ENCODE data around the gene ITGA3.

The ITGA3 gene

DNA sequence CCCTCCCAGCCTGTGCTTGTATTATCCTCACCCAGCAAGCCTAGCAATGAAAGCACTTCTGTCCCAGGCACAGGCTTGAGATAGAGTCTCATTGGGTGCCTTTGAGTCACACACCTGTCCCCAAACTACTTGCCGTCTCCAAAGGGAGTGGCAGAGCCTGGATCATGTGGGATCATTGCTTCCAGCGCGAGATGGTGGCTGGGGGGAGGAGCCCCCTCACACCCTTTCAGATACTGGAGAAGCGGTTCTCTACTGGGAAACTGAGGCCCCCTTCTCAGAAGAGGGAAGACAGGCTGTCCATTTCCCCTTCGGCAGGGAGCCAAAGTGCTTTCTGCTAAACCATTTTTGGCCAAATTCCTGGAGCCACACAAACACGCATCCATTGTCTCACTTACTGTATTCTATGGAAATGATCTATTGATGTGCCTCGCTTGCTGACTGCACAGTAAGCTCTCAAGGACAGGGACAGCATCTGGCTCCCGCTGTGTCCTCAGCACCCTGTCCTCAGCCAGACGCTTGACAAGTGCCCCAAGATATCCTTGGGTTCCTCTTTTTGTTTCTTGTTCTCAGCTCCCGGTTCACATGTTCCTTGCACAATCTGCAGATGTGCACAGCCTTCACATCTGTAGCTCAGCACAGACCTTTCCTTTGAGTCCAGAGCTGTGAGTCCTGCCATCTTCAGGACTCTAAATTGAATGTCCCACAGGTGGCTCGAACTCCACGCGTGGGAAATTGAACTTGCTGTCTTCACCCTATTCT is 34.9 kb upstream of the ITGA3 start:
- Histone ChIP-seq H3K4me2 (ENCODE audit: low read depth, low read length, poor library complexity, severe bottlenecking) (no peak overlapping the region), H3K4me3 (ENCODE audit: low read length, poor library complexity, severe bottlenecking) (no peak overlapping the region), H3K27me3 (ENCODE audit: insufficient read depth, low read length, poor library complexity, severe bottlenecking) (no peaks in the 10 kb centered on the region), H3F3A (ENCODE audit: low read depth) (peaks cover 14% of the 10 kb centered on the region), H3K4me1 (ENCODE audit: insufficient read depth, low read length, poor library complexity, severe bottlenecking) (no peaks in the 10 kb centered on the region), H4K20me1 (ENCODE audit: insufficient read depth, low read length, poor library complexity, severe bottlenecking) (no peaks in the 10 kb centered on the region), H3K9me2 (replicated peaks; ENCODE audit: low read depth, low read length) (no peaks in the 10 kb centered on the region), H3K36me3 (ENCODE audit: insufficient read depth, low read length) (no peaks in the 10 kb centered on the region), H3K9me3 (ENCODE audit: insufficient read depth, low read depth, low read length) (no peaks in the 10 kb centered on the region), H2AFZ (ENCODE audit: low read length) (no peak overlapping the region), H3K9ac (ENCODE audit: low read depth, low read length, poor library complexity, severe bottlenecking) (no peak overlapping the region), H3K79me2 (ENCODE audit: insufficient read depth, low read length) (no peaks in the 10 kb centered on the region)
- TF ChIP-seq EZH2phosphoT487 (IDR thresholded peaks at IDR 0.05; ENCODE audit: borderline replicate concordance): no peak
- no peak for TF ChIP-seq CTCF (conservative IDR thresholded peaks at IDR 0.05; ENCODE audit: low read length)

- no peaks in the 10 kb centered on the region for H3K9me2 ChIP-seq (replicated peaks; ENCODE audit: low read depth, low read length)
- no peaks in the 10 kb centered on the region for H3K27me3 ChIP-seq (ENCODE audit: insufficient read depth, low read length, poor library complexity, severe bottlenecking)
- no peak overlapping the region for H3K4me2 ChIP-seq (ENCODE audit: low read depth, low read length, poor library complexity, severe bottlenecking)
- no peaks in the 10 kb centered on the region for H3K36me3 ChIP-seq (ENCODE audit: insufficient read depth, low read length)
- TF ChIP-seq EZH2phosphoT487 (IDR thresholded peaks at IDR 0.05; ENCODE audit: borderline replicate concordance) (no peak), CTCF (conservative IDR thresholded peaks at IDR 0.05; ENCODE audit: low read length) (no peak)
- H3K9me3 ChIP-seq (ENCODE audit: insufficient read depth, low read depth, low read length): no peaks in the 10 kb centered on the region
- no peak overlapping the region for H3K9ac ChIP-seq (ENCODE audit: low read depth, low read length, poor library complexity, severe bottlenecking)
- no peaks in the 10 kb centered on the region for H4K20me1 ChIP-seq (ENCODE audit: insufficient read depth, low read length, poor library complexity, severe bottlenecking)
- no peak overlapping the region for H2AFZ ChIP-seq (ENCODE audit: low read length)
- H3F3A ChIP-seq (ENCODE audit: low read depth): peaks cover 14% of the 10 kb centered on the region
- H3K79me2 ChIP-seq (ENCODE audit: insufficient read depth, low read length): no peaks in the 10 kb centered on the region
- H3K4me3 ChIP-seq (ENCODE audit: low read length, poor library complexity, severe bottlenecking): no peak overlapping the region
- H3K4me1 ChIP-seq (ENCODE audit: insufficient read depth, low read length, poor library complexity, severe bottlenecking): no peaks in the 10 kb centered on the region
Measured at GRCh38 chr17:50021681-50022370, 34.1 kb upstream of the ITGA3 start.

- Histone ChIP-seq H3K9ac (ENCODE audit: low read depth, low read length, poor library complexity, severe bottlenecking) (no peak overlapping the region), H3K4me1 (ENCODE audit: insufficient read depth, low read length, poor library complexity, severe bottlenecking) (peaks cover 7% of the 10 kb centered on the region), H3K36me3 (ENCODE audit: insufficient read depth, low read length) (no peaks in the 10 kb centered on the region), H4K20me1 (ENCODE audit: insufficient read depth, low read length, poor library complexity, severe bottlenecking) (no peaks in the 10 kb centered on the region), H3K27me3 (ENCODE audit: insufficient read depth, low read length, poor library complexity, severe bottlenecking) (no peaks in the 10 kb centered on the region), H3K79me2 (ENCODE audit: insufficient read depth, low read length) (no peaks in the 10 kb centered on the region), H3K4me3 (ENCODE audit: low read length, poor library complexity, severe bottlenecking) (no peak overlapping the region), H3K9me3 (ENCODE audit: insufficient read depth, low read depth, low read length) (no peaks in the 10 kb centered on the region), H2AFZ (ENCODE audit: low read length) (no peak overlapping the region), H3K4me2 (ENCODE audit: low read depth, low read length, poor library complexity, severe bottlenecking) (no peak overlapping the region), H3F3A (ENCODE audit: low read depth) (peaks cover 14% of the 10 kb centered on the region), H3K9me2 (replicated peaks; ENCODE audit: low read depth, low read length) (no peaks in the 10 kb centered on the region)
- TF ChIP-seq CTCF (conservative IDR thresholded peaks at IDR 0.05; ENCODE audit: low read length) (no peak), EZH2phosphoT487 (IDR thresholded peaks at IDR 0.05; ENCODE audit: borderline replicate concordance) (no peak)
Measured at GRCh38 chr17:50022463-50023130, 33.3 kb upstream of the ITGA3 start.
